KMS-11 (cell line): ENCODE data around the gene MBNL1.
"Not testable (repeated sequence)": the region's sequence is repeated elsewhere in the genome, so short reads cannot be mapped to it uniquely, and the experiment has no call there.

ENCODE experiments used
- H2AFZ ChIP-seq: fragments of 200-600 bp; sonication (generic); 2 replicates; pipeline ENCODE4 v1.6.1; 2016; ENCODE audit warnings: antibody characterized with exemption, mixed run types, low read depth
- H3K27ac ChIP-seq: fragments of 200-600 bp; sonication (generic); 2 replicates; pipeline ENCODE4 v1.6.1; 2016; ENCODE audit warnings: mild to moderate bottlenecking, mixed run types
- H3K27me3 ChIP-seq: fragments of 200-600 bp; sonication (generic); 2 replicates; pipeline ENCODE4 v1.6.1; 2017; ENCODE audit warnings: mild to moderate bottlenecking, low read depth, mixed run types, moderate library complexity; ENCODE audit not compliant: insufficient read depth
- H3K36me3 ChIP-seq: fragments of 200-600 bp; sonication (generic); 2 replicates; pipeline ENCODE4 v1.6.1; 2017; ENCODE audit warnings: mild to moderate bottlenecking, mixed run types; ENCODE audit not compliant: insufficient read depth
- H3K4me1 ChIP-seq: fragments of 200-600 bp; sonication (generic); 2 replicates; pipeline ENCODE4 v1.6.1; 2016; ENCODE audit warnings: mild to moderate bottlenecking, low read depth, mixed run types; ENCODE audit not compliant: poor library complexity, severe bottlenecking
- H3K4me2 ChIP-seq: fragments of 200-600 bp; sonication (generic); 2 replicates; pipeline ENCODE4 v1.7.0; 2016; ENCODE audit warnings: mild to moderate bottlenecking, mixed run types
- H3K4me3 ChIP-seq: fragments of 200-600 bp; sonication (generic); IDR thresholded peaks from 2 replicates; pipeline ENCODE4 v1.6.1; 2017; ENCODE audit warnings: low read depth, low read length, mixed read lengths; ENCODE audit not compliant: insufficient read depth
- H3K79me2 ChIP-seq: fragments of 200-600 bp; sonication (generic); 2 replicates; pipeline ENCODE4 v1.6.1; 2016; ENCODE audit warnings: low read depth, mixed run types; ENCODE audit not compliant: insufficient read depth
- H3K9ac ChIP-seq: fragments of 200-600 bp; sonication (generic); 2 replicates; pipeline ENCODE4 v1.6.1; 2016; ENCODE audit warnings: mild to moderate bottlenecking, mixed run types
- H4K20me1 ChIP-seq: fragments of 200-600 bp; sonication (generic); 2 replicates; pipeline ENCODE4 v1.6.1; 2016; ENCODE audit warnings: mild to moderate bottlenecking, mixed run types; ENCODE audit not compliant: insufficient read depth
- CTCF ChIP-seq: fragments of 200-600 bp; sonication (generic); conservative IDR thresholded peaks from 2 replicates; pipeline ENCODE4 v1.6.1; 2017; ENCODE audit warnings: low read depth, mild to moderate bottlenecking, antibody characterized with exemption, low read length, moderate library complexity, mixed read lengths

The MBNL1 gene

GRCh38 chr3:152430223-152431002, 161.7 kb downstream of the MBNL1 start:
- peaks cover 6% of the 10 kb centered on the region; the same call in 1 of the 2 replicates for H3K36me3 ChIP-seq
- peaks cover 60% of the 10 kb centered on the region for H4K20me1 ChIP-seq
- TF ChIP-seq CTCF: no peak
- H3K27ac ChIP-seq: no peak overlapping the region
- no peak overlapping the region for H3K4me2 ChIP-seq
- no peak overlapping the region for H3K9ac ChIP-seq
- H3K4me3 ChIP-seq: no peak overlapping the region
- no peaks in the 10 kb centered on the region for H3K27me3 ChIP-seq
- H2AFZ ChIP-seq: no peak overlapping the region
- peaks cover 79% of the 10 kb centered on the region for H3K4me1 ChIP-seq
- peaks cover 90% of the 10 kb centered on the region for H3K79me2 ChIP-seq

- peaks cover 6% of the 10 kb centered on the region; the same call in 1 of the 2 replicates for H3K36me3 ChIP-seq
Measured at GRCh38 chr3:152434142-152434541, 165.4 kb downstream of the MBNL1 start.

GRCh38 chr3:152435210-152435609, 166.5 kb downstream of the MBNL1 start:
- H3K4me2 ChIP-seq, H3K27me3 ChIP-seq, H3K36me3 ChIP-seq, H3K4me3 ChIP-seq, H3K9ac ChIP-seq, H2AFZ ChIP-seq, H3K27ac ChIP-seq: not testable (repeated sequence)
- Histone ChIP-seq H3K79me2 (peaks cover 99% of the 10 kb centered on the region), H4K20me1 (peaks cover 71% of the 10 kb centered on the region), H3K4me1 (peaks cover 83% of the 10 kb centered on the region)

More at GRCh38 chr3:152434142-152434541, 165.4 kb downstream of the MBNL1 start:
- TF ChIP-seq CTCF: no peak
- Histone ChIP-seq H3K4me3 (no peak overlapping the region), H3K4me1 (peaks cover 84% of the 10 kb centered on the region), H3K27me3 (no peaks in the 10 kb centered on the region), H3K4me2 (no peak overlapping the region), H3K79me2 (peaks cover 99% of the 10 kb centered on the region), H2AFZ (no peak overlapping the region), H4K20me1 (peaks cover 72% of the 10 kb centered on the region), H3K27ac (no peak overlapping the region), H3K9ac (no peak overlapping the region)

- H3K4me2 ChIP-seq: no peak overlapping the region
- TF ChIP-seq CTCF: no peak
- H3K4me1 ChIP-seq: peaks cover 84% of the 10 kb centered on the region
- peaks cover 74% of the 10 kb centered on the region for H4K20me1 ChIP-seq
- no peak overlapping the region for H3K27ac ChIP-seq
- peaks cover 99% of the 10 kb centered on the region for H3K79me2 ChIP-seq
- H3K9ac ChIP-seq: no peak overlapping the region
- H3K36me3 ChIP-seq: peaks cover 6% of the 10 kb centered on the region; the same call in 1 of the 2 replicates
- H3K27me3 ChIP-seq: no peaks in the 10 kb centered on the region
- no peak overlapping the region for H2AFZ ChIP-seq
- H3K4me3 ChIP-seq: no peak overlapping the region
Measured at GRCh38 chr3:152436707-152437590, 168.2 kb downstream of the MBNL1 start.
